Tibial nerve (tissue), 4 donors: ENCODE results near the gene JARID2. TPM values are rescaled to one million over a fixed set of nuclear protein-coding genes. Genes with fewer than 3 reads are reported as not detected.

ENCODE experiments used
- DNase-seq, 2 donors: peaks; one replicate each; pipeline ENCODE4 v3.0.0-alpha.2; 2019; ENCODE audit warnings: low spot score in 2 of 2
- H3K27ac ChIP-seq, 4 donors: fragments of 200-600 bp; sonication (generic) in 3 of 4; one replicate each; pipeline ENCODE4 v1.5.1; 2017 to 2019; ENCODE audit warnings: mild to moderate bottlenecking in 1 of 4
- H3K27me3 ChIP-seq, 2 donors: fragments of 200-600 bp; sonication (generic) in 1 of 2; one replicate each; pipeline versions ENCODE4 v1.5.1 to v1.6.0; 2017 to 2019
- H3K36me3 ChIP-seq, 3 donors: fragments of 200-600 bp; sonication (generic); one replicate each; pipeline ENCODE4 v1.5.1; 2018 to 2019
- H3K4me1 ChIP-seq, 4 donors: fragments of 200-600 bp; sonication (generic) in 3 of 4; one replicate each; pipeline ENCODE4 v1.5.1; 2017 to 2019
- H3K4me3 ChIP-seq, 4 donors: fragments of 200-600 bp; sonication (generic) in 3 of 4; one replicate each; pipeline ENCODE4 v1.5.1; 2017 to 2019; ENCODE audit warnings: mild to moderate bottlenecking in 1 of 4, moderate library complexity in 1 of 4
- H3K9me3 ChIP-seq, 4 donors: fragments of 200-600 bp; sonication (generic) in 3 of 4; one replicate each; pipeline ENCODE4 v1.5.1; 2017 to 2019
- CTCF ChIP-seq, 5 experiments: fragments of 200-600 bp in 3 of 5; fragments of 450-650 bp in 2 of 5; sonication (generic) in 3 of 5; IDR thresholded peaks; one replicate each; pipeline ENCODE4 v1.5.1; 2016 to 2019; ENCODE audit warnings: antibody characterized with exemption in 5 of 5, mild to moderate bottlenecking in 3 of 5, moderate library complexity in 2 of 5
- EP300 ChIP-seq, 2 donors: sonication (generic); formaldehyde crosslinking; IDR thresholded peaks; one replicate each; pipeline ENCODE4 v1.6.1; 2017; ENCODE audit warnings: antibody characterized with exemption in 2 of 2, mild to moderate bottlenecking in 1 of 2
- POLR2A ChIP-seq, 2 donors: fragments of 450-650 bp; IDR thresholded peaks; one replicate each; pipeline ENCODE4 v1.6.1; 2017; ENCODE audit warnings: antibody characterized with exemption in 2 of 2, mild to moderate bottlenecking in 2 of 2, moderate library complexity in 2 of 2
- WGBS, 2 donors: methylation state at CpG; one replicate each; pipeline ENCODE4 v1.1.5; 2018; 5-methylcytosine and 5-hydroxymethylcytosine counted together
- total RNA-seq, 4 donors: library from RNA; depleted of rRNA; stranded (reverse); fragments of >200 nt; gene quantifications; one replicate each; pipeline ENCODE4 v1.1.0, GENCODE V29; 2016

The JARID2 gene
- total RNA-seq, 4 donors from 2014 or later, result 9.0 to 26.1 (median 9.8) TPM

GRCh38 chr6:15534974-15535373, 289.1 kb downstream of the JARID2 start:
- TF ChIP-seq CTCF (IDR thresholded peaks at IDR 0.05) (no peak), EP300 (IDR thresholded peaks at IDR 0.05) (peak; percentile 52 to 71)
- H3K4me1 ChIP-seq, result no peaks in the 10 kb centered on the region
- H3K27ac ChIP-seq, result no peak overlapping the region
- H3K4me3 ChIP-seq, result no peak overlapping the region
- H3K27me3 ChIP-seq, result no peaks in the 10 kb centered on the region
- WGBS, 2 donors, result 75 to 86% methylated on average over 3 of the region's 3 CpGs
- peaks cover 0 to 33% (median 0%) of the 10 kb centered on the region in 3 donors for H3K36me3 ChIP-seq
- H3K9me3 ChIP-seq, result no peaks in the 10 kb centered on the region
- DNase-seq, result no peak

- Histone ChIP-seq H3K27ac (no peak overlapping the region), H3K36me3 (peaks cover 0 to 27% (median 0%) of the 10 kb centered on the region in 3 donors), H3K4me3 (no peak overlapping the region), H3K9me3 (no peaks in the 10 kb centered on the region), H3K4me1 (no peaks in the 10 kb centered on the region), H3K27me3 (no peaks in the 10 kb centered on the region)
- no peak for TF ChIP-seq CTCF (IDR thresholded peaks at IDR 0.05)
- TF ChIP-seq POLR2A (IDR thresholded peaks at IDR 0.05), result no peak
- TF ChIP-seq EP300 (IDR thresholded peaks at IDR 0.05), result no peak
- WGBS, 2 donors, result 89 to 92% methylated on average over 3 of the region's 3 CpGs
- no peak for DNase-seq
Measured at GRCh38 chr6:15535495-15536197, 289.8 kb downstream of the JARID2 start.

DNA sequence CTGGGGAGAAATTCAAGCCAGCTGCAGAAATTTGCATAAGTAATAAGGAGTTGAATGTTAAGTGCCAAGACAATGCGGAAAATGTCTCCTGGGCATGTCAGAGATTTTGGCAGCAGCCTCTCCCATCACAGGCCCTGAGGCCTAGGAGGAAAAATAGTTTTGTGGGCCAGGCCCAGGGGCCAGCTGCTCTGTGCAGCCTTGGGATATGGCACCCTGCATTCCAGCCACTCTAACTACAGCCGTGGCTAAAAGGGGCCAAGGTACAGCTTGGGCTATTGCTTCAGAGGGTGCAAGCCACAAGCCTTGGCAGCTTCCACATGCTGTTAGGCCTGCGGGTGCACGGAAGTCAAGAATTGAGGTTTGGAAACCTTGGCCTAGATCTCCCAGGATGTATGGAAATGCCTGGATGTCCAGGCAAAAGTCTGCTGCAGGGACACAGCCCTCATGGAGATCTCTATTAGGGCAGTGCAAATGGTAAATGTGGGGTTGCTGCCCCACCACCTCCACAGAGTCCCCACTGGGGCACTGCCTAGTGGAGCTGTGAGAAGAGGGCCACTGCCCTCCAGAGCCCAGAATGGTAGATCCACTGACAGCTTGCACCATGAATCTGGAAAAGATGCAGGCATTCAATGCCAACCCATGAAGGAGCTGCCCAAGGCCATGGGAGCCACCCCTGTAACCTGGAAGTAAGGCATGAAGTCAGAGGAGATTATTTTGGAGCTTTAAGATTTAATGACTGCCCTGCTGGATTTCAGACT, 290.5 kb downstream of the JARID2 start:
- DNase-seq, result no peak
- no peak overlapping the region for H3K27ac ChIP-seq

GRCh38 chr6:15538106-15538505, 292.2 kb downstream of the JARID2 start:
- Histone ChIP-seq H3K27me3 (no peaks in the 10 kb centered on the region), H3K4me3 (no peak overlapping the region), H3K36me3 (peaks cover 0 to 5% (median 0%) of the 10 kb centered on the region in 3 donors), H3K4me1 (peaks cover 0 to 5% (median 0%) of the 10 kb centered on the region in 4 donors), H3K27ac (no peak overlapping the region), H3K9me3 (no peaks in the 10 kb centered on the region)
- TF ChIP-seq EP300 (IDR thresholded peaks at IDR 0.05) (no peak), POLR2A (IDR thresholded peaks at IDR 0.05) (no peak), CTCF (IDR thresholded peaks at IDR 0.05) (no peak)
- 82 to 91% methylated on average over 5 of the region's 5 CpGs for WGBS, 2 donors
- no peak for DNase-seq

More for the DNA sequence above, 290.5 kb downstream of the JARID2 start:
- Histone ChIP-seq H3K9me3 (no peaks in the 10 kb centered on the region), H3K4me3 (no peak overlapping the region), H3K27me3 (no peaks in the 10 kb centered on the region), H3K4me1 (peaks cover 0 to 5% (median 0%) of the 10 kb centered on the region in 4 donors), H3K36me3 (peaks cover 0 to 19% (median 0%) of the 10 kb centered on the region in 3 donors)
- no peak for TF ChIP-seq CTCF (IDR thresholded peaks at IDR 0.05)
- no peak for TF ChIP-seq POLR2A (IDR thresholded peaks at IDR 0.05)
- TF ChIP-seq EP300 (IDR thresholded peaks at IDR 0.05), result no peak
- WGBS, 2 donors, result 66 to 74% methylated on average over 4 of the region's 4 CpGs
